Medulla oblongata (tissue), 1 donor: ENCODE results near the gene PIRT.

Experiments used
- DNase-seq: peaks from one replicate; pipeline ENCODE4 v3.0.0-alpha.2; 2015; ENCODE audit errors: extremely low spot score

PIRT gene

GRCh38 chr17:10821770-10822169, 16.1 kb downstream of the PIRT start:
- no peak for DNase-seq

GRCh38 chr17:10821054-10821453, 16.8 kb downstream of the PIRT start:
- DNase-seq, result no peak

GRCh38 chr17:10815319-10815718, 22.6 kb downstream of the PIRT start:
- DNase-seq, result no peak

- no peak for DNase-seq
These were observed 23.8 kb downstream of the PIRT start for GRCh38 chr17:10814075-10814474.

- DNase-seq, result no peak
These were observed 25.2 kb downstream of the PIRT start for GRCh38 chr17:10812674-10813073.

GRCh38 chr17:10809605-10810004, 28.3 kb downstream of the PIRT start:
- no peak for DNase-seq

GRCh38 chr17:10807704-10808128, 30.2 kb downstream of the PIRT start:
- DNase-seq, result no peak

GRCh38 chr17:10806545-10807262, 31.2 kb downstream of the PIRT start:
- DNase-seq, result no peak

GRCh38 chr17:10805911-10806310, 32.0 kb downstream of the PIRT start:
- DNase-seq, result no peak

GRCh38 chr17:10804546-10804945, 33.3 kb downstream of the PIRT start:
- no peak for DNase-seq

GRCh38 chr17:10803830-10804475, 33.9 kb downstream of the PIRT start, which contains the start of gene TMEM238L:
TSS of gene TMEM238L (minus strand) at chr17:10804099. CDS start at chr17:10803963, 136 bp downstream.
- DNase-seq, result no peak

GRCh38 chr17:10803350-10803749, 34.5 kb downstream of the PIRT start:
- DNase-seq, result no peak

GRCh38 chr17:10802496-10803284, 35.2 kb downstream of the PIRT start:
- DNase-seq, result no peak

- DNase-seq, result no peak
These were observed 38.5 kb downstream of the PIRT start for GRCh38 chr17:10799407-10799806.

GRCh38 chr17:10798910-10799309, 39.0 kb downstream of the PIRT start:
- DNase-seq, result no peak

- DNase-seq, result peak; percentile 20
These were observed 39.5 kb downstream of the PIRT start for GRCh38 chr17:10798332-10798749.

- DNase-seq, result no peak
These were observed 40.2 kb downstream of the PIRT start for GRCh38 chr17:10797476-10798328.

- DNase-seq, result no peak
These were observed 44.1 kb downstream of the PIRT start for GRCh38 chr17:10793816-10794215.

- no peak for DNase-seq
These were observed 44.6 kb downstream of the PIRT start for GRCh38 chr17:10793256-10793655.

GRCh38 chr17:10792151-10792550, 45.7 kb downstream of the PIRT start:
- DNase-seq, result no peak
